Mucosa of descending colon (tissue), 3 donors: ENCODE measurements around the gene MTAP. TPM values are rescaled to one million over a fixed set of nuclear protein-coding genes. Genes with fewer than 3 reads are reported as not detected.

Source experiments
- ATAC-seq: fragments of 200-7000 bp; cut with Tn5 transposase; one replicate; pipeline ENCODE4 v1.9.1; 2020; ENCODE audit warnings: mild to moderate bottlenecking, moderate library complexity
- DNase-seq, 3 donors: peaks; one replicate each; pipeline ENCODE4 v3.0.0-alpha.2; 2020
- H3K36me3 ChIP-seq: fragments of 200-600 bp; one replicate; pipeline ENCODE4 v1.8.0; 2021; ENCODE audit warnings: low read depth, mild to moderate bottlenecking
- H3K4me1 ChIP-seq: fragments of 200-600 bp; one replicate; pipeline ENCODE4 v1.8.0; 2021; ENCODE audit warnings: low read depth, mild to moderate bottlenecking
- H3K4me3 ChIP-seq: fragments of 200-600 bp; one replicate; pipeline ENCODE4 v1.8.0; 2021; ENCODE audit warnings: mild to moderate bottlenecking
- H3K9me3 ChIP-seq: fragments of 200-600 bp; one replicate; pipeline ENCODE4 v1.8.0; 2021; ENCODE audit warnings: mild to moderate bottlenecking
- intact Hi-C, 2 donors: fragments of 100-400 bp; cut with DNase I in 1 of 2; cut with micrococcal nuclease in 1 of 2; formaldehyde crosslinking; loops; one replicate each; pipeline versions ENCODE4 v1.11.0 to v1.11.1; 2022; cut with DNase I, micrococcal nuclease
- total RNA-seq, 3 donors: library from RNA; stranded (reverse); fragmentation: NEBNext Ultra II Directional in 2 of 3; extraction: Animal tissue kit (Norgen Biotek cat#: 25700) in 2 of 3; gene quantifications; one replicate each; pipeline versions ENCODE4 v1.2.1 to v1.2.4, GENCODE V29; 2021 to 2023
- TF ChIP-seq, protein P1 (sequence below): fragments of 200-600 bp; IDR thresholded peaks from one replicate; pipeline ENCODE4 v1.8.0; 2022; ENCODE audit warnings: antibody characterized with exemption, mild to moderate bottlenecking
- donor health status: DM: no; HTN: no; CAD: no; lungs with moderate emphysema.
- donor health status: DM: no; HTN: no; CAD: no.
- donor health status: DM: no; HTN: yes; CAD: no.

Gene MTAP
- total RNA-seq, 3 donors from 2014 or later, result 28.6 to 42.7 (median 32.4) TPM

DNA sequence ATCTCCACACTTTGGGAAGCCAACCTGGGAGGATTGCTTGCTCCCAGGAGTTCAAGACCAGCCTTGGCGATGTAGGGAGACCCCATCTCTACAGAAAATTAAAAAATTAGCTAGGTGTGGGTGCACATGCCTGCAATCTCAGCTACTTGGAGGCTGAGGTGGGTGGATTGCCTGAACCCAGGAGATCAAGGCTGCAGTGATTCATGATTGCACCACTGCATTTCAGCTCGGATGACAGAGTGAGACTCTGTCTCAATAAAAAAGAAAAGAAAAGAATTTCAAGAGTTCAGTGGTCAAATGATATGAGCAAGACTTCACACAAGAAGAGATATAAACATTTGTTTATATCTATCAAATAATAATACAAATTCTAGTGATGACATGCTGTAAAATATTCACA lies 23.0 kb upstream of the MTAP start:
- Histone ChIP-seq H3K36me3 (no peaks in the 10 kb centered on the region), H3K4me3 (no peak overlapping the region), H3K4me1 (no peaks in the 10 kb centered on the region), H3K9me3 (no peaks in the 10 kb centered on the region)
- intact Hi-C loops, result no loop called here
- DNase-seq (no peak), ATAC-seq (no peak)
- TF ChIP-seq, protein P1, sequence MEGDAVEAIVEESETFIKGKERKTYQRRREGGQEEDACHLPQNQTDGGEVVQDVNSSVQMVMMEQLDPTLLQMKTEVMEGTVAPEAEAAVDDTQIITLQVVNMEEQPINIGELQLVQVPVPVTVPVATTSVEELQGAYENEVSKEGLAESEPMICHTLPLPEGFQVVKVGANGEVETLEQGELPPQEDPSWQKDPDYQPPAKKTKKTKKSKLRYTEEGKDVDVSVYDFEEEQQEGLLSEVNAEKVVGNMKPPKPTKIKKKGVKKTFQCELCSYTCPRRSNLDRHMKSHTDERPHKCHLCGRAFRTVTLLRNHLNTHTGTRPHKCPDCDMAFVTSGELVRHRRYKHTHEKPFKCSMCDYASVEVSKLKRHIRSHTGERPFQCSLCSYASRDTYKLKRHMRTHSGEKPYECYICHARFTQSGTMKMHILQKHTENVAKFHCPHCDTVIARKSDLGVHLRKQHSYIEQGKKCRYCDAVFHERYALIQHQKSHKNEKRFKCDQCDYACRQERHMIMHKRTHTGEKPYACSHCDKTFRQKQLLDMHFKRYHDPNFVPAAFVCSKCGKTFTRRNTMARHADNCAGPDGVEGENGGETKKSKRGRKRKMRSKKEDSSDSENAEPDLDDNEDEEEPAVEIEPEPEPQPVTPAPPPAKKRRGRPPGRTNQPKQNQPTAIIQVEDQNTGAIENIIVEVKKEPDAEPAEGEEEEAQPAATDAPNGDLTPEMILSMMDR, result no peak

DNA sequence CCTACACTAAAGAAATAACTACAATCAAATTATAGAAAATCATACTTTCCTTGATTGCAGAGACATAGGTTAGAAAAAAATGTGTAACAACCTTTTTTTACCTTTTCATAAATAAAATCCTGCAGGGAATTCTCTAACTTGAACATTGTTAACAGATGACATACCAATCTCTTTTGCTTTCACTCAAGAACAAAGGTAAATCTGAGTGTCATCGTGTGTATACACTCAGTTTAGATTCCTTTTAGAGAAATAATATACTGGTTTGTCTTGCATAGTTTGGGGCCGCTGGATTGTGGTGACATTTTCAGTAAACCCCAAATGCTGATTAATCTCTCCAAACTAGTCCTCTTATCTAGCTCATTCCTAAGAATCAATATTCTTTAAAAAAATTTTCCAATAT lies 20.8 kb upstream of the MTAP start:
- TF ChIP-seq, protein P1, result no peak
- ATAC-seq (no peak), DNase-seq (no peak)
- Histone ChIP-seq H3K9me3 (no peaks in the 10 kb centered on the region), H3K4me3 (no peak overlapping the region), H3K36me3 (no peaks in the 10 kb centered on the region), H3K4me1 (no peaks in the 10 kb centered on the region)
- intact Hi-C loops, result no loop called here

DNA sequence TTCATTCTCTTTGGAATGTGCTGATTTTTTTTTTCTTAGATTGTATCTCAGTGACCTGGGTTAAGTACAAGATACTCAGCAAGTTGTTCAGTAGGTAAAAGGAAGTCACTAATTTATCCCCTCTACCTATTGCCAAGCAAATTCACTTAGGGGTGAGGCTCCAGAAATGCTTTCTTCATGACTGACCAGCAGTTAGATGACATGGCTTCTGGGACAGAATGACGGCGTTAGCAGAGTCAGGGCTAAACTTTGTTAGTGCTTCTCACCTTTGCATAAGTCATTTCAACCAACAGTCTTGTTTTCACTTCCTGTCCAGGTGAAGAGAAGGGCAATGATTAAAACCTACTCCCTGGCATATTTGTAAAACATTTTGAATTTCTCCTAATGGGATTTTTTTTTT lies 20.2 kb upstream of the MTAP start:
- no peak for DNase-seq
- Histone ChIP-seq H3K36me3 (no peaks in the 10 kb centered on the region), H3K4me1 (no peaks in the 10 kb centered on the region), H3K9me3 (no peaks in the 10 kb centered on the region), H3K4me3 (no peak overlapping the region)
- intact Hi-C loops, result no loop called here
- ATAC-seq, result no peak
- TF ChIP-seq, protein P1, result no peak

DNA sequence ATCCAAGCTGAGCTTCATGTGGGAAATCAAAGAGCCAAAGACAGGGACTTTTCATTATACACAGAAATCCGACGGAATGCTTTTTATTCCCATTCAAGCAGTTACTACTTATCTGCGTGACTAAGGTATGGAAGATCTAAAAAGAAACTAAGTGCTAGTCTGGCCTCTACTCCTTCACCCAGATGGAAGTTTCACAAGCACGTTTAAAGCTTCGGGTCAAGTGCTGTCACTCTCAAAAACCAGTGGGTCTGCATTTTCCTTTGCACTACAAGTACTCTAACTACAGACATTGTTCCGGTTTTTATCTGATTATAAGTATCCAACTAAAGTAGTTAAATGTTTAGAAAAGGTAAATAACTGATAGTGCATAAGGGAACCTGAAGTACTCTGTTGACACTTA lies 13.7 kb upstream of the MTAP start:
- Histone ChIP-seq H3K4me3 (no peak overlapping the region), H3K4me1 (no peaks in the 10 kb centered on the region), H3K9me3 (no peaks in the 10 kb centered on the region), H3K36me3 (no peaks in the 10 kb centered on the region)
- TF ChIP-seq, protein P1, result no peak
- DNase-seq (no peak), ATAC-seq (no peak)
- intact Hi-C loops, result no loop called here

DNA sequence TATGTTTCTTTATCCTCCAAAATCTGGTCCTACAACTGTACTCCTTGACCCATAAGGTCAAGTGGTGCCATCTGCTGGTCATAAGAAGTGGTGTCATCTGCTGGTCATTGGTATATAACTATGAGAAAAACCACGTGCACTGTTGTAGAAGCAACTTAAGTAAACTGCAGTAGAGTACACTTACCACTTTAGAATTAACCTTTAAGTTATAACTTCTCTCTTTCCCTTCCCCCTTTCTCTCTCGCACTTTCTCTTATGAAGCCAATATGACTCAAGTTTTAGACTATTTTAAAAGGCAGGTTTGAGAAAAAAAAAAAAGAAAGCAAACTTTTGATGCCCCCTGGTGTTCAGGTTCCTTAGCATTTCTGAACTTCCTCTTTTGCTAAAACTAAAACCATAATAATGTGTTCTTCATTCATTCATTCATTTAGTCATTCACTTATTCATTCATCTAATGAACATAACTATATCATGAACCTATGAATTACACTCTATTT lies 12.8 kb upstream of the MTAP start:
- intact Hi-C loops, result no loop called here
- DNase-seq (peak in 1 of 3 donors; percentile 77), ATAC-seq (peak; percentile 95)
- H3K9me3 ChIP-seq, result no peaks in the 10 kb centered on the region
- H3K4me1 ChIP-seq, result no peaks in the 10 kb centered on the region
- TF ChIP-seq, protein P1, result peak; percentile 56
- H3K36me3 ChIP-seq, result no peaks in the 10 kb centered on the region
- no peak overlapping the region for H3K4me3 ChIP-seq

DNA sequence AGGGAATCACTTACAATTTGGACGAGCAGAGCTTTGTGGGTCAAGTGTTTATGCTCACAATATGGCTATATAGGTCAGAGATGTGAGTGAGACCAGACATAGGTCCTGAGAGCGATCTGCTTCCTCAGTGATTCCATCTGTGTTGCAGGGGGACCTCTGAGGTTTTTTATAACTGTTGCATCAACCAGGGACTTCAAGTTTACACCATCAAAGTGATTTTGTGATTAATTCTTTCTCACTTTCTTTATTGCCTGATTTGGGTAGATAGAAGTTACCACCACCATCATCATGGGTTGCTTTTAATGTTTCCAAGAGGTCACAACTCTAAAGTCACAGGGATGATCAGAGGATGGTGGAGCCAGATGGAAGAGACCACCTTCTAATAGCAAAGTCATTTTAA lies 7.0 kb upstream of the MTAP start:
- ATAC-seq (no peak), DNase-seq (no peak)
- Histone ChIP-seq H3K9me3 (no peaks in the 10 kb centered on the region), H3K4me3 (no peak overlapping the region), H3K4me1 (no peaks in the 10 kb centered on the region), H3K36me3 (no peaks in the 10 kb centered on the region)
- intact Hi-C loops, result no loop called here
- TF ChIP-seq, protein P1, result no peak
